Fibroblast of lung (primary cell): ENCODE measurements around the gene TIPRL. TPM values are rescaled to one million over a fixed set of nuclear protein-coding genes. Genes with fewer than 3 reads are reported as not detected.

Source experiments
- DNase-seq, 2 donors: peaks; one replicate each; pipeline versions ENCODE4 v3.0.0 to v3.0.0-alpha.2; 2010; ENCODE audit warnings: low read depth in 2 of 2
- H2AFZ ChIP-seq: 2 replicates; pipeline ENCODE4 v1.5.1; 2012; ENCODE audit warnings: low read length, control low read depth, inconsistent platforms
- H3K27ac ChIP-seq: 2 replicates; pipeline ENCODE4 v1.5.1; 2011; ENCODE audit warnings: low read length, control low read depth; ENCODE audit not compliant: insufficient read depth
- H3K27me3 ChIP-seq: 2 replicates; pipeline ENCODE4 v1.5.1; 2011; ENCODE audit warnings: mild to moderate bottlenecking, low read length; ENCODE audit not compliant: control insufficient read depth, insufficient read depth
- H3K36me3 ChIP-seq: 2 replicates; pipeline ENCODE4 v1.5.1; 2011; ENCODE audit warnings: low read length; ENCODE audit not compliant: control insufficient read depth, insufficient read depth
- H3K4me1 ChIP-seq: 2 replicates; pipeline ENCODE4 v1.5.1; 2011; ENCODE audit warnings: low read length; ENCODE audit not compliant: control insufficient read depth, insufficient read depth; ENCODE audit errors: extremely low read depth
- H3K4me2 ChIP-seq: 2 replicates; pipeline ENCODE4 v1.5.1; 2011; ENCODE audit warnings: low read length, control low read depth; ENCODE audit not compliant: insufficient read depth; ENCODE audit errors: extremely low read depth
- H3K4me3 ChIP-seq, 4 experiments: fragments of 200-600 bp in 1 of 4; sonication (generic) in 1 of 4; replicated peaks in 1 of 4; 2 replicates each; pipeline ENCODE4 v1.5.1; 2011 to 2016; ENCODE audit warnings: low read length in 4 of 4, low read depth in 3 of 4, mild to moderate bottlenecking in 3 of 4, control low read depth in 2 of 4, inconsistent platforms in 1 of 4, mixed read lengths in 1 of 4; ENCODE audit not compliant: insufficient read depth in 1 of 4; ENCODE audit errors: control extremely low read depth in 1 of 4
- H3K79me2 ChIP-seq: 2 replicates; pipeline ENCODE4 v1.5.1; 2012; ENCODE audit warnings: mild to moderate bottlenecking, low read length, inconsistent platforms; ENCODE audit not compliant: control insufficient read depth, insufficient read depth
- H3K9ac ChIP-seq: 2 replicates; pipeline ENCODE4 v1.5.1; 2011; ENCODE audit warnings: mild to moderate bottlenecking, low read length, control low read depth; ENCODE audit not compliant: insufficient read depth
- H3K9me3 ChIP-seq: 2 replicates; pipeline ENCODE4 v1.5.1; 2012; ENCODE audit warnings: low read depth, low read length; ENCODE audit not compliant: control insufficient read depth, insufficient read depth
- H4K20me1 ChIP-seq: 2 replicates; pipeline ENCODE4 v1.5.1; 2011; ENCODE audit warnings: low read length; ENCODE audit not compliant: control insufficient read depth, insufficient read depth; ENCODE audit errors: extremely low read depth
- EZH2 ChIP-seq: IDR thresholded peaks from 2 replicates; pipeline ENCODE4 v1.5.1; 2012; ENCODE audit warnings: low read length, control low read depth, mild to moderate bottlenecking; ENCODE audit errors: missing control alignments
- polyA plus RNA-seq, 2 donors: library from polyadenylated mRNA; depleted of rRNA in 1 of 2; stranded (reverse) in 1 of 2; unstranded in 1 of 2; fragments of >200 nt; gene quantifications; 2 replicates each; pipeline ENCODE4 v1.2.1, GENCODE V29; 2011 to 2012; ENCODE audit warnings: missing spikeins in 1 of 2
- total RNA-seq: library from RNA; depleted of rRNA; stranded (reverse); fragments of >200 nt; gene quantifications from 2 replicates; pipeline ENCODE4 v1.2.1, GENCODE V29; 2014
- TF ChIP-seq, protein P1 (sequence below), 2 donors: IDR thresholded peaks in 1 of 2; conservative IDR thresholded peaks in 1 of 2; 1 replicate in 1 of 2; 2 replicates in 1 of 2; pipeline ENCODE4 v1.5.1; 2011 to 2012; ENCODE audit warnings: low read length in 2 of 2, control low read depth in 1 of 2, inconsistent platforms in 1 of 2, low read depth in 1 of 2, mild to moderate bottlenecking in 1 of 2

Gene TIPRL
- total and polyA plus RNA-seq, 2 donors (not counting 1 experiment from before 2014, with no cell fraction given) = 34.7 to 40.9 TPM

DNA sequence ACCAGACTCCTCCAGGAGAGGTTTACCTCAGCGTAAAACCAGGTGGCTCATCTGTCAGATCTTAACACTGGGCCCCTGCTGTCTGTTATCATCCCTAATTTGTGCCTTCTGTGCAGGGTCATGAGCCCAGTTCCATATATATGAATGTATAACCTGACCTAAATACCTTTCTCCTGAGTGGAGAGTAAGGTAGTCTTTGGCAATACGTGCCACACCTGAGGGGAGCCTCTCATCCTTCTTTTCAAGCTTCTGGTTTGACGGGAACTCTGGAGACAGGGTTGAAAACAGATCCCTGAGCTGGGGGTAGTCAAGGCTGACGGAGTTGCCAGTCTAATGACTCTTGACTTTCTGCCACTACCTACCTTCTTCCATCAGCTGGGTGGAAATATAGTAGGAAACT is 51.1 kb downstream of the TIPRL start:
- no peak for TF ChIP-seq EZH2
- TF ChIP-seq, protein P1, sequence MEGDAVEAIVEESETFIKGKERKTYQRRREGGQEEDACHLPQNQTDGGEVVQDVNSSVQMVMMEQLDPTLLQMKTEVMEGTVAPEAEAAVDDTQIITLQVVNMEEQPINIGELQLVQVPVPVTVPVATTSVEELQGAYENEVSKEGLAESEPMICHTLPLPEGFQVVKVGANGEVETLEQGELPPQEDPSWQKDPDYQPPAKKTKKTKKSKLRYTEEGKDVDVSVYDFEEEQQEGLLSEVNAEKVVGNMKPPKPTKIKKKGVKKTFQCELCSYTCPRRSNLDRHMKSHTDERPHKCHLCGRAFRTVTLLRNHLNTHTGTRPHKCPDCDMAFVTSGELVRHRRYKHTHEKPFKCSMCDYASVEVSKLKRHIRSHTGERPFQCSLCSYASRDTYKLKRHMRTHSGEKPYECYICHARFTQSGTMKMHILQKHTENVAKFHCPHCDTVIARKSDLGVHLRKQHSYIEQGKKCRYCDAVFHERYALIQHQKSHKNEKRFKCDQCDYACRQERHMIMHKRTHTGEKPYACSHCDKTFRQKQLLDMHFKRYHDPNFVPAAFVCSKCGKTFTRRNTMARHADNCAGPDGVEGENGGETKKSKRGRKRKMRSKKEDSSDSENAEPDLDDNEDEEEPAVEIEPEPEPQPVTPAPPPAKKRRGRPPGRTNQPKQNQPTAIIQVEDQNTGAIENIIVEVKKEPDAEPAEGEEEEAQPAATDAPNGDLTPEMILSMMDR (conservative IDR thresholded peaks at IDR 0.05 in 1 of 2, IDR thresholded peaks at IDR 0.05 in 1 of 2; ENCODE audit: low read depth in 1 of 2, low read length in 2 of 2) = no peak
- Histone ChIP-seq H3K79me2 (peaks cover 26% of the 10 kb centered on the region), H3K36me3 (peaks cover 3% of the 10 kb centered on the region), H3K4me2 (no peak overlapping the region), H2AFZ (no peak overlapping the region), H3K27me3 (no peaks in the 10 kb centered on the region), H3K4me3 (no peak overlapping the region), H3K9ac (no peak overlapping the region), H3K4me1 (no peaks in the 10 kb centered on the region), H3K27ac (no peak overlapping the region), H4K20me1 (no peaks in the 10 kb centered on the region), H3K9me3 (no peaks in the 10 kb centered on the region)
- no peak for DNase-seq

DNA sequence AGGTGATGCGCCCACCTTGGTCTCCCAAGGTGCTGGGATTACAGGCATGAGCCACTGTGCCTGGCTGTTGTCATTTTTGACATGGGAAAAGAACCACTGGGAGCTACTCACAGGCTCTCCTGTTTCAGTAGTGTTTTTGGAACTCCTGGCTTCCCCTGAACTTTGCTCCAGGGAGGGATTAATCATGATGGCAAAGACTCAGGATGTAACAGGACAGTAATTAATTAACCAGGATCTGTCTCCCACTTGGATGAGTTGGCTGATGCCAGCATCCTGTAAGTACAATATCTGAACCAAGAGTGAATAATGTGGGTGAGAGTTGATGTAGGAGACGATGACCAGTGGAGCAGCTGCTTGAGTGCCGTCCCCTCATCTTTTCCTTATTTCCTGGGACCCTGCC is 51.9 kb downstream of the TIPRL start:
- Histone ChIP-seq H3K36me3 (peaks cover 7% of the 10 kb centered on the region), H3K9ac (no peak overlapping the region), H3K4me2 (no peak overlapping the region), H3K4me1 (no peaks in the 10 kb centered on the region), H3K4me3 (no peak overlapping the region), H3K9me3 (no peaks in the 10 kb centered on the region), H3K27ac (no peak overlapping the region), H4K20me1 (no peaks in the 10 kb centered on the region), H3K79me2 (peaks cover 26% of the 10 kb centered on the region), H3K27me3 (no peaks in the 10 kb centered on the region), H2AFZ (no peak overlapping the region)
- no peak for TF ChIP-seq EZH2
- TF ChIP-seq, protein P1 (conservative IDR thresholded peaks at IDR 0.05 in 1 of 2, IDR thresholded peaks at IDR 0.05 in 1 of 2; ENCODE audit: low read depth in 1 of 2, low read length in 2 of 2) = no peak
- DNase-seq = no peak

- peak; percentile 36 to 37 for DNase-seq
- no peaks in the 10 kb centered on the region for H3K27me3 ChIP-seq
- no peak overlapping the region for H3K4me2 ChIP-seq
- no peak overlapping the region for H2AFZ ChIP-seq
- peaks cover 8% of the 10 kb centered on the region for H3K36me3 ChIP-seq
- H4K20me1 ChIP-seq = no peaks in the 10 kb centered on the region
- no peak overlapping the region for H3K27ac ChIP-seq
- no peak for TF ChIP-seq EZH2
- TF ChIP-seq, protein P1 (conservative IDR thresholded peaks at IDR 0.05 in 1 of 2, IDR thresholded peaks at IDR 0.05 in 1 of 2; ENCODE audit: low read depth in 1 of 2, low read length in 2 of 2) = peak; percentile 51 to 74
- no peaks in the 10 kb centered on the region for H3K9me3 ChIP-seq
- no peak overlapping the region for H3K9ac ChIP-seq
- H3K4me3 ChIP-seq = no peak overlapping the region
- no peaks in the 10 kb centered on the region for H3K4me1 ChIP-seq
- H3K79me2 ChIP-seq = peaks cover 9% of the 10 kb centered on the region
These were observed 56.2 kb downstream of the TIPRL start for GRCh38 chr1:168234846-168235547.
